ENCODE results near the gene PMPCA.

Gene PMPCA, protein sequence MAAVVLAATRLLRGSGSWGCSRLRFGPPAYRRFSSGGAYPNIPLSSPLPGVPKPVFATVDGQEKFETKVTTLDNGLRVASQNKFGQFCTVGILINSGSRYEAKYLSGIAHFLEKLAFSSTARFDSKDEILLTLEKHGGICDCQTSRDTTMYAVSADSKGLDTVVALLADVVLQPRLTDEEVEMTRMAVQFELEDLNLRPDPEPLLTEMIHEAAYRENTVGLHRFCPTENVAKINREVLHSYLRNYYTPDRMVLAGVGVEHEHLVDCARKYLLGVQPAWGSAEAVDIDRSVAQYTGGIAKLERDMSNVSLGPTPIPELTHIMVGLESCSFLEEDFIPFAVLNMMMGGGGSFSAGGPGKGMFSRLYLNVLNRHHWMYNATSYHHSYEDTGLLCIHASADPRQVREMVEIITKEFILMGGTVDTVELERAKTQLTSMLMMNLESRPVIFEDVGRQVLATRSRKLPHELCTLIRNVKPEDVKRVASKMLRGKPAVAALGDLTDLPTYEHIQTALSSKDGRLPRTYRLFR

DNA sequence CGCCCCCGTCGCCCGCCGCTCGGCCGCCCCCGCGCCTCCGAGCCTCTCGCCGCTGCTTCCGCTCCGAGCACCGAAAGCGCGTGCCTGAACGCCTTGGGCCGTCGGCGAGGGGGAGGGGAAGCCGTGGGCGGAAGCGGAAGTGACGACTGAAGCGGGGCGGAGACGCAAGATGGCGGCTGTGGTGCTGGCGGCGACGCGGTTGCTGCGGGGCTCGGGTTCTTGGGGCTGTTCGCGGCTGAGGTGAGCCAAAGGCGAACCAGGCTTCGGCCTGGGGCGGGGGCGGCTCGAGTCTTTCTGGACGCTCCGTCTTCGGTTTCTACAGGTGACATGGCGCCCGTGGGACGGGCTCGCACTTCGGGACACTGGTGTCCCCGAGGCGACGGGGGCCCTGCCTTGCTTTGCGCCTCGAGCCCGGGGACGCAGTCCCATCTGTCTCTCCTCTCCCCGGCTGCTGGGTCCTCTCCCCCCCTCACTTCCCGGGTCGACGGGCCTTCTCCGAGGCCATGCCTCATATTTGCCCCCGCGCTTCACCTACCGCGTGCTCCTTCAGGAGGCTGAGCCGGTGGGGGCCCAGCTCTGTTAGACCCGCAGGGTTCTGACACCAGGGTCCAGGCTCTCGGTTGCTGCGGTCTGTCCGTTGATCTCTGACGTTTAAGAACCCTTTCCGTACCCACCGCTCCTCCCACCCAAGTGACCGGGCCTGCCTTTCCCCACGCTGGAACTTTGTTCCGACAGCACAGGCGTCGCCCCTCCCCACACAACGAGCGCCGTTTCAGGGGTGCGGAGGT lies at the start of gene PMPCA, which contains the start of gene ENTR1:
Gene PMPCA (plus strand): TSS at position 159 of the 788 bp plus-strand sequence. CDS start 11 bp downstream, at position 170.
Gene ENTR1 (minus strand): TSS at position 115 of the 788 bp plus-strand sequence. CDS start 217 bp downstream, outside the sequence.
- H3K4me3 ChIP-seq (ENCODE audit: low read depth, low read length), result peak within 1 kb of the TSS; percentile 90
- peak; percentile 53 for DNase-seq (ENCODE audit: low read depth)

DNA sequence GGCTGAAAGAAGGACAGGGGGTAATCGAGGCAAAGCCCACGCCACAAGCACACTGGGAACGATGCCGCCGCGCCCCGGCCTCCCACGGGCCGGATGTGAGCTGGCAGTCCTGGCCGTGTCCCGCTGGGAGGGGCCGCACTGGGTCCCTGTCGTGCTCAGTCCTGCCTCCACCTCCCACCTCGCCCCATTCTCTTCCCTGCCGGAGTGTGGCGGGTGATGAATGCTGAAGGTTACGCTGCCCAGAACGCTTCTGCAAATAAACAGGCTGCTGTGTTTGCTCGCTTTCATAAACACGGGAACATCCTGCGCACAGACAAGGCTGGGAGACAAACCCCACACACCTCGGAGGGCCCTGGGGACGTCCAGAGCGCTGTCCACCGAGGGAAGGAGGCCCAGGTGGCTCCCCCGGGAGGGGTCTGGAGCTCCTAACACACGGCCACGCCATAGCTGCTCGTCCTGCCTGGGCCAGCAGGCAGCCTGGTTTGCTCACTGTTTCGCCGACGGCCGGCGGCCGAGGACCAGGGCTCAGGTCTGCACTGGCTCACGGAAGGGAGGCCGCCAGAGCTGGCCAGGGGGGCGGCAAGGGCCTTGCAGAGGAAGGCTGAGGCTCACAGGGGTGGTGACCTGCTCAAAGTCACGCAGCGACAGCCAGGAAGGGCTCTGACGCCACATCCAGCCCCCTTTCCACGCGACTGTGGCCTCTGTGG lies 49.3 kb upstream of the PMPCA start:
- no peak overlapping the region for H3K4me3 ChIP-seq (ENCODE audit: low read depth, low read length)
- no peak for DNase-seq (ENCODE audit: low read depth)

DNA sequence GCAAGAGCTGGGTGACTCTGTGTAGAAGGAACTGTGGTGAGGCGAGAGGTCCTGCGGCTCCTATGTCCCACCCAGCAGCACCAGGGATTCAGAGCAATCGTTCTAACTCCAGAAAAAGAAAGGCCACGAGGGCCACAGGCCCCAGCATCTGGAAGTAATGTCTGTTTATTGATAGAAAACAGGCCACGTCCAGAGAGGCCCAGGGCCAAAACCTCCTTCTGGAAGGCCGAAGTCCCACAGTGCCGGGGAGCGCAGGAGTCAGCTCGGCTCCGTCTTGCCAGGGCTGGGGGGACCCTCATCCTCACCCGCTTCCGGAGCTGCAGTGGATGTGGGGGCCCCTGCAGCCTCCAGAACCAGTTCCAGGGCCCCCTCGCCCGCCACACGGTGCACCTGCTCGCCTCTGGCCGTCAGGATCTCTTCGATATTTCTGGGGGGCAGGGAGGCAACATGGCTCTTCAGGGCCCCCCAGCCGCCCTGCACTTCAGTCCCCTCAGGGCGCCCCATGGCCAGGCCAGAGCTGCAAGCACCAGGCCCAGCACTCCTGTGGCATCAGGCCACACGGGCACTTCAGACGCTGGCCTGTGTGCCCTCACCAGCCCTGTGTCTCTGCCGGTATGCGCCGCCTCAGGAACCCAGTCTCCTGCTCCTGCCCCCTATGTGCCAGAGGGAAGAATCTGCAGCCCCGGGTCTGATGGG lies 48.6 kb upstream of the PMPCA start:
- no peak for DNase-seq (ENCODE audit: low read depth)
- H3K4me3 ChIP-seq (ENCODE audit: low read depth, low read length), result no peak overlapping the region

DNA sequence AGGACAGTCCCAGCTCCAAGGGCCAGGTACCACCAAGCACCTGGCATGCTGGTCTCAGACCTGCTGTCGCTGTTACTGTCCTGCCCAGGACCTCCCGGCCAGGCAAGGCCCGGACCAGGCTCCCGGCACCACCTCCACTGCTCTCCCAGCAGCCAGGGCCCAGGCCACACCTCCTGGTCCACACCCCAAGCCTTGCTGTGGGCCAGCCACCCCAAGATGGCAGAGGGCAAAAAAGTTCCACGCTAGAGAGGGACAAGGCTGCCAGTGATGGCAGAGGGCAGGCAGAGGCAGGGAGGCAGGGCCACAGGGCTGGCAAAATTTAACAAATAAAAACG lies 48.0 kb upstream of the PMPCA start:
- H3K4me3 ChIP-seq (ENCODE audit: low read depth, low read length), result peak overlapping the region; percentile 25
- DNase-seq (ENCODE audit: low read depth), result no peak

DNA sequence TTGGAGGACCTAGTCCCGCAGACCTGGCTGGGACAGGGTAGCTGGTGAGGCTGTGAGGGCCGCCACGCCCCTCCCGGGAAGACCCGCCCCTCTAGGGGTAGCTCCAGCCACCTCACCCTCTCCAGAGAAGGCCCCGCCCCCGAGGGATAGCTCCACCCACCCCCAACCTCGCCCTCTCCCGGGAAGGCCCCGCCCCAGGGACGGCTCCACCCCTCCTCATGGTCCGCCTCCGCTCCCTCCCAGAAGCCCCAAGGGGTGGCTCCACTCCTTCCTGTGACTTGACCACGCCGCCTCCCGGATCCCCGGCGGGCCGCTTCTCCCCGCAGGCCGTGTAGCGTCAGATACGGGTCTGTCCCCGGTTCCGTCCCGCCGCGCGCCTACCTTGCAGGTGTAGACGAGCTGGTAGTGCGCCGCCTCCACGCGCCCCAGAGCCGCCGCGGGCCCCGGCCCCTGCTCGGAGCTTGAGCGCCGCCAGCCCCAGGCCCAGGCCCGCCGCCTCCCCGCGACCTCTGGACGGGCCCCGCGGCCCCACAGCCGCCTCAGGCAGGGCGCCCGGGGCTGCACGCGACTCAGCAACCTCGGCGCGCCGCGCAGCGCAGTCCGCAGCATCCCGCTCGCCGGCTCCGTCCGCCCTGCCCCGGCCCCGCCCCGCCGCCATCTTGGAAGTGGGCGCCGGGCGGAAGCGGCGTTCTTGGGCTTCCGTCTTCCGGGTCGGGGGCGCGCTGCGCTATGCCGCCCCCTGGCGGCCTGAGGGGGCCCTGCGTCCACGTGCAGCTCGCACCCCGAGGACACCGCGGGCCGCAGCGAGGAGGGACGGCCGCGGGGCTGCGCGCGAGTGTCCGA lies 47.1 kb upstream of the PMPCA start, which contains the start of gene DNLZ:
Gene DNLZ (minus strand): TSS at position 639 of the 843 bp plus-strand sequence. CDS start 30 bp downstream, at position 609.
- H3K4me3 ChIP-seq (ENCODE audit: low read depth, low read length), result peak within 1 kb of the TSS; percentile 68
- DNase-seq (ENCODE audit: low read depth), result peak; percentile 78

DNA sequence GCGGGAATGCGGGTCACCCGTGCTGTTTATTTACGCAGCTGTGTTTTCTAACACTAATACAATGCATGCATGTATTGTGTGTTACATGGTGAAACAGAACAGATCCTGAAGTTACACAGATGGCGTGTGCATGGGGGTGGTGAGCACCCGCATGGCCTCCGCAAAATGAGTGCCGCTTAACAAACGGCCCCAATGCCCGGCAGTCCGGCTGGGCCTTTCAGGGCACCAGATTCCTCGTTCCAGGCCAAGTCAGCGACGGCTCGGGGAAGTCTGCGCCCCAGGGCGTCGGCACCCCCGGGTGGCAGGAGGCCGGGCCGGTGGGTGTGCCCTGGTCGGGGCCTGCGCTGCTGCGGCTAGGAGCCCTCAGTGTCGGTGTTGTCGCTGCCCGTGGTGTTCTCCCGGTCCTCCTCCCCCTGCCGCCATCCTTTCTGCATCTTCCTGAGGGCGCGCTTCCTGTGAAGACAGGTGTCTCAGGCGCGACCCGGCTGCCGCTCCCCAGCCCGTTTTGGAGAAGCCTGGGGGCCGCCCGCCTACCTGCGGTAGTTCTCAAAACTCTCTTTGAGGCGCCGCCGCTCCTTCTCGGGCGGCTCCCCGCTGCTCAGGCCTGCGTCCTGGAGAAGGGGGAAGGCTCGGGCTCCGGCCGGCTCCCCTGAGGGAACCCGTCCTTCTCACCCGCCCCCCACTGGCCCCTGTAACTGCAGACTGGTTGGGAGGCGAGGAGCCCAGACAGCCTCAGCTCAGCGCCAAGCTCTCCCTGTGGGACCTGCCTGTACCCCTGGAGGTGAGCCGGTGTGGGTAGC lies 46.3 kb upstream of the PMPCA start:
- DNase-seq (ENCODE audit: low read depth), result no peak
- peak overlapping the region; percentile 12 for H3K4me3 ChIP-seq (ENCODE audit: low read depth, low read length)

DNA sequence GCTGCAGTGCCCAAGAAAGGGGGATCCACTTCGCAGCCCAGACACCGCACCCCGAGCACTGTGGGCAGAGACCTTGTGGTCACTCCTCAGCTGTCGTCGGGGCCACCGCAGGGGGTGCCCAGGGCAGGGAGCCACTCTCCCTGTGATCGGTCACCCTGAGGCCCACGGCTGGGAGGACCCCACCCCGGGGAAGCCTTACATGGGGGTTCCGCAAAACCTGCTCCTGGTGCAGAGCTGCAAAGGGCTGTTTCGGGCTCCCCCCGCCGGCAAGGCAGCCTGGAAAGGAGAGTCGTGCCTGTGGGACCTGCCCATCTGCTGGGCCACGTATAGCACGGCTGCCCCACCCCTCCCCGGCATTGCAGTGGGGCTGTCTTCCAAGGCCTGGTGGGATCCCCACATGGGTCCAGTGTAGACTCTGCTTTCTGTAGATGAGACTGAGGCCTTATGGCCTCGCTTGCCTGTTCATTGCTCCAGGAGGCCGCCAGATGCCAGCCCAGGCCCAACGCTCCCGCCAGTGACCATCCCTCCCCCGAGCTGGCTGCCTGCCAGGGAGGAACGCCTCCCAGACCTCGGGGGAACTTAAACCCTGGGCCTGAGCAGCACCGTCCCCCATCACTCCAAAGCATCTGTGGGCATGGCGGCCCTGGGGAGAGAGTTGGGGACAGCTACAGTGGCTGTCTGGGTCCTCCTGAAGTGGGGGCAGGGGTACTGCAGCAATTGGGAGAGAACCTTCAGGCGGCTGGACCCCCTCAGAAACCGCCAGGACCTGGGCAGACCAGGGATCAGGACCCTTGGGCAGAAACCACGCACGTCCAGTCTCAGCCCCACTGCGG lies 45.3 kb upstream of the PMPCA start:
- no peak for DNase-seq (ENCODE audit: low read depth)
- no peak overlapping the region for H3K4me3 ChIP-seq (ENCODE audit: low read depth, low read length)

DNA sequence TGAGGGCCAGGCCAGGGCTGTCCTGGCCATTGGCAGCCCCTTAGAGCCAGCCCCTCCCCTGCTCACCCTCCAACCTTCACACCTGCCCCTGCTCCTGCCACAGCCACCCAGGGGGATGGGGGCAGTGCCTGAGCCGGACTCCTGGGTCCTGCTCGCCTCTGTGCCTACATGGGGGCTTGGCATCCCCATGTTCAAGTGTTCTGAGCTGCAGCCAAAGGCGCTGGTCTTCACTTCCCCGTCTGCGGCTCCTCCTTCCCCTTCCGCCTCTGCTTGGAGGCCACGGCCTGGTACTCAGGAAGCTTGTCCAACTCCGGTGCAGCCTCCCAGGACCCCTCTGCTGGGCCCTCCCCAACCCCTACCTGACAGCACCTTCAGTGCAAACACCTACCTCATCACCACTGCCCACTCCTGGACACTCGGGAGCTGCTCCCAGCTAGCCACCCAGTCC lies 44.7 kb upstream of the PMPCA start:
- no peak overlapping the region for H3K4me3 ChIP-seq (ENCODE audit: low read depth, low read length)
- no peak for DNase-seq (ENCODE audit: low read depth)

DNA sequence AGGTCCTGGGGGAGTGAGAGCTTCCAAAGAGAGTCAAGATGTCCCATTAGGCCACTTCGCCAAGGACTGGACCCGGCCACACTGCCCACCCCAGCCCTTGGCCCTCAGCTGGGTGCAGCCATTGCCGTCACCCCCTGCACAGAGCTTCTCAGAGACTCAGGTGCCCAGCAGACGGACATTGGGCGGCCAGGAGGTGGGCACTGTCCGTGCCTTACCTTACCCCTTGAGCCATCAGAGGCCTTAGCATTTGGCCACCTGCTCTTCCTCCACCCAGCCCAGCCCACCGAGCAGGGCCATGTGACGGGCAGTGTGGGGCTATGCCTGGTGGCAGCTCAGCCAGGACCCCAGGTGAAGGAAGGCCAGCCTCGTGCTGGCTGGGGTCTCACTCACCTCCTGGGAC lies 43.6 kb upstream of the PMPCA start:
- no peak for DNase-seq (ENCODE audit: low read depth)
- H3K4me3 ChIP-seq (ENCODE audit: low read depth, low read length), result no peak overlapping the region

DNA sequence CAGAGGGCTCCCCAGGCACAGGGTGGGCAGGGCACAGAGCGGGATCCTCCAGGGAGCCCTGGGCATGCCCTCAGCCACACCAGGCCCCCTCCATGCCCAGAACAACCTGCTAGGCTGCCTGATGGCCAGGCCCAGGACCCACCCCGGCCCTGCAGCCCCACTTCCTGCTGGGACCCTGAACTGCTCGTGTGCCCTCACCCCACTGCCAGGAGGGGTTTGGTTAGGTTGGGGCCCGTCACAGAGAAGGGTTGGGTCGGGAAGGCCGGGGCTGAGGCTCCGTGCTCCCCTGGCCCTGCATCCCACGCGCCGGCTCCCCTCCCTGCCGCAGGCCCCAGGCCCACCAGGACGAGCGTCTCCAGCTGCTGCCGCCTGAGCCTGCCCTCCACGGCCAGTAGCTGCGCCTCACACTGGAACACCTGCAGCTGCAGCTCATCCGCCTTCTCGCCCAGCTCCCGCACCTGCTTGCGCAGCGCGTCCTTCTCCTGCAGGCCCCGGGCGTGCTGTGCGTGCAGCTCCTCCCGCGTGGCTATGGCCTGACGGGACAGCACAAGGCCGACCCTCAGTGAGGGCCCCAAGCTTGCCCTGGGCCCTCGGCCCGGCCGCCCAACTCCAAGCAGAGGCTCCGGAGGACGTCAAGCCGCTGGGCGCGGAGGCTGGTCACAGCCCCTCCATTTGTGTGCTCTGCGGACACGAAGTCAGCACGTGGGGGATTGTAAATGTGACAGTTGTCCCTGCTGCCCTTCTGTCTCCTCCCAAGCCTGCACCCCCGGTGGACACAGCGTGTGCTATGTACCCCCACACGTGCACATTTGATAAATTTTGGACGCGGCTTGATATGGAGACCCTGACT lies 42.9 kb upstream of the PMPCA start:
- H3K4me3 ChIP-seq (ENCODE audit: low read depth, low read length), result no peak overlapping the region
- DNase-seq (ENCODE audit: low read depth), result no peak

DNA sequence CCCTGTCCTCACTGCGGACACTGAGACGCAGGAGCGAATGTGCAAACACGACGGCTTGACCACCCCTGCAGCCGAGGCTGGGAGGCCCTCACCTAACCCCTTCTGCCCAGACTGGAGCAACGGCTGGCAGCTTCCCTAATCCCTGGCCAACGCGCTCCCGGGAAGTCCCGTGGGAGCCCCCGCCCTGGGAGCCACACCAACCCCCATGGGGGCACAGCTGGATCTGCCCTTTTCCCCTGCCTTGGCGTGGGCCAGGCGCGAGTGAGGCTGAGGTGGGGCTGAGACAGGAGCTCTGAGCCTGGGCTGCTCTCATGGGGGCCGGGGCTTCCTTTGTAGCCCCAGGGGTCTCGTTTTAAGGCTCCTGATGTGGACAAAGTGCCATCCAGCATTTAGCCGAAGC lies 42.3 kb upstream of the PMPCA start:
- no peak for DNase-seq (ENCODE audit: low read depth)
- H3K4me3 ChIP-seq (ENCODE audit: low read depth, low read length), result no peak overlapping the region

DNA sequence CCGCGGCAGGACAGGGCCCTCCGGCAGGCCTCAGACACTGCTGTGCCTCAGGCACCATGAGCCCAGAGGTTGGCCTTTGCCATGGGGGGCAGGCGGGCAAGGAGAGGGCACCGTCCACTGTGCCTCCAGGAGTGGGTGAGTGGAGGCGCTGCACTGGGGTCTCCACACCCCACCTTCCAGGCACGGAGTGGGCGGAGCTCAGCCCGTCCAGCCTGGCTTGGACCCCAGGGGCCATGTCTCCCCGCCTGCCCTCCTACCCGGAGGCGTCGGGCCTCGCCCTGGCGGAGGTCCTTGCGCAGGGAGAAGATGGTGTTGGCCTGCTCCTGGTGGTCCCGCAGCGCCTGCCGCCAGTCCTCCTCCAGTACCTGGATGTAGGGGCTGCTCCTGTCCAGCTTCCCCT lies 40.4 kb upstream of the PMPCA start:
- DNase-seq (ENCODE audit: low read depth), result no peak
- H3K4me3 ChIP-seq (ENCODE audit: low read depth, low read length), result no peak overlapping the region

DNA sequence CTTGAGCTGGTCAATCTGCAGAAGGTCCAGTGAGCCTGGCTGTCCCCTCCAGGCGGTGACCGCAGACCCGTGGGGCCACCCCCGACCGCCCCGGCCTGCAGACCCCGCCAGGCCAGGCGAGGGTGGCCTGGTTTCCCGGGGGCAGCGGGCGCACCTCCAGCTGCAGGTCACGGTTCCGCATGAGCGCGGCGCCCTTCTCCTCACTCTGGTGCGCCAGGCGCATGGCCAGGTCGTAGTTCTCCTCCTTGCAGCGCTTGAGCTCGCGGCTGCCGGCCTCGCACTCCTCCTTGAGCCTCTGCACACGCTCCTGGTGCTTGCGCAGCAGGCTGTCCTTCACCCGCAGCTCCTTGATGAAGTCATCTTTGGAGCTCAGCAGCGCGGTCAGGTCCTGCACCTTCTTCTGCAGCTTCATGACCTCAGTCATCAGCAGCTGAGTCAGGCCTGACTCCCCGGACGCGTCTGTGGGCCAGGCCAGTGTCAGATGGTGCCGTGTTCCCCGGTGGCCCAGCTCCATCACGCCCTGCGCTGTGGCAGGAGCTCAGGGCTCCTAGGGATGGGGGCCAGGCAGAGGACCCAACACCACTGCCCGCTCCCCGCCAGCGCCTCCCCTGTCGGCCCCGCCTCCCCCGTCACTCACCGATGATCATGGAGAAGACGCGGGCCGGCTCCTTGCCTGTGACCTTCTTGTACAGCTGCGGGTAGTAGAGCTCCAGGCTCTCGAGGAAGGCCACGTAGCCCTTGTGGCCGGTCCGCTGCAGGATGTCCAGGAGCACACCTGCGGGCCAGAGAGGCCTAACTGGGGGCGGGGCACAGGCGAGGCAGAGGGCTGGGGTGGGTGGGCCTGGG lies 39.5 kb upstream of the PMPCA start:
- no peak for DNase-seq (ENCODE audit: low read depth)
- H3K4me3 ChIP-seq (ENCODE audit: low read depth, low read length), result no peak overlapping the region

DNA sequence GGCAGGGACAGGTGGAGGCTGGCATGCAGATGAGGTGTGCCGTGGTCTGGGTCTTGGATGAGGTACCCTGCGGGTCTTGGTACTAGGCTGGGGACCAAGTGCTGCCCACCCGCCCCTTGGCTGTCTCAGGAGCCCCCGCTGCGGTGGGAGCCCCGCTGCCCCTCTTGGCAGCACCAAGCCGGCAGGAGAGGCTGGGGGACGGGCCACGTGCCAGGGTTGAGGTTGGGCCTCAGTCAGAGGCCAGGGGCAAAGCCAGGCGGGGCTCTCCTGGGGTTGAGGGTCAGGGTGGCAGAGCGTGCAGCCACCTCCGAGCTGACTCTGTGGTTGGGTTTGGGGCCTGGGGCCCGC lies 39.0 kb upstream of the PMPCA start:
- no peak for DNase-seq (ENCODE audit: low read depth)
- no peak overlapping the region for H3K4me3 ChIP-seq (ENCODE audit: low read depth, low read length)

DNA sequence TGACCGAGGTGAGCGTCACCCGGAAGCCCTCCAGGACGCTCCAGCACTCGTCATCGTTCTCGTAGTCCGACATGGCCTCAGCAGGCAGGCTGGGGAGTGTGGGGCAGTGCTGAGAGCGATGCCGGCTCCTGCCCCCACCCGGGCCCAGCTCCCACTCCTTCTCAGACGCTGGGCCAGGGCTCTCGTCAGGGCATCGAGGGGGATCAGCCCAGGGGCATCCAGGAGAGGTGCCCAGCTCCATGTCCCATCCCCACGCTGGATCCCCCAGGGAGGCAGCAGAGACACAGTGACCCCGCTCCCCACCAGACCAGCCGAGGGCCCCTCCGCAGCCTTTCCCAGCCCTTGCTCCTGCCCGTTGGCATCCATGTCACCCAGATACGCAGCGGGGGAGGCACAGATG lies 38.5 kb upstream of the PMPCA start:
- DNase-seq (ENCODE audit: low read depth), result no peak
- no peak overlapping the region for H3K4me3 ChIP-seq (ENCODE audit: low read depth, low read length)
